PC-9 (cell line): ENCODE results near the gene ANKRD37. TPM values are rescaled to one million over a fixed set of nuclear protein-coding genes. Genes with fewer than 3 reads are reported as not detected.

Experiments
- BruUV-seq: library from RNA; stranded (reverse); fragments of 400-500 nt; replicated peaks from 2 replicates; lab custom pipeline; 2021; lab: Mats Ljungman, UMichigan
- CTCF ChIA-PET: fragments of 300-600 bp; sonication (Branson Sonifier 250); formaldehyde crosslinking; loops from one replicate; lab custom pipeline; 2022; ENCODE audit warnings: antibody characterized with exemption; lab: Charles Lee
- POLR2A ChIA-PET: fragments of 300-600 bp; sonication (Branson Sonifier 250); formaldehyde crosslinking; loops from one replicate; lab custom pipeline; 2022; ENCODE audit warnings: antibody characterized with exemption; ENCODE audit not compliant: unreplicated experiment; lab: Charles Lee
- DNase-seq, 2 experiments: peaks; one replicate each; pipeline versions ENCODE4 v3.0.0 to v3.0.0-alpha.2; 2015 to 2022; ENCODE audit warnings: mixed read lengths in 1 of 2
- H2AFZ ChIP-seq: fragments of 200-600 bp; sonication (generic); 2 replicates; pipeline ENCODE4 v1.8.1; 2017; ENCODE audit warnings: antibody characterized with exemption
- H3F3A ChIP-seq: fragments of 200-600 bp; sonication (generic); 2 replicates; pipeline ENCODE4 v1.8.1; 2017; ENCODE audit warnings: antibody characterized with exemption, mild to moderate bottlenecking, low read depth; ENCODE audit not compliant: insufficient read depth
- H3K27ac ChIP-seq: fragments of 200-600 bp; sonication (generic); 2 replicates; pipeline ENCODE4 v1.6.1; 2016; ENCODE audit warnings: mixed run types
- H3K27me3 ChIP-seq: fragments of 200-600 bp; sonication (generic); 2 replicates; pipeline ENCODE4 v1.6.1; 2016; ENCODE audit warnings: low read depth, mixed run types; ENCODE audit not compliant: insufficient read depth
- H3K36me3 ChIP-seq: fragments of 200-600 bp; sonication (generic); 2 replicates; pipeline ENCODE4 v1.6.1; 2016; ENCODE audit warnings: low read depth, mixed run types
- H3K4me1 ChIP-seq: fragments of 200-600 bp; sonication (generic); replicated peaks from 2 replicates; pipeline ENCODE4 v1.6.1; 2016; ENCODE audit warnings: mixed run types; ENCODE audit not compliant: insufficient read depth
- H3K4me2 ChIP-seq: fragments of 200-600 bp; sonication (generic); 2 replicates; pipeline ENCODE4 v1.6.1; 2017; ENCODE audit warnings: mixed run types
- H3K4me3 ChIP-seq: fragments of 200-600 bp; sonication (generic); 2 replicates; pipeline ENCODE4 v1.6.1; 2016; ENCODE audit warnings: mixed run types
- H3K79me2 ChIP-seq: fragments of 200-600 bp; sonication (generic); 2 replicates; pipeline ENCODE4 v1.6.1; 2017; ENCODE audit warnings: low read depth, mixed run types
- H3K9me2 ChIP-seq: fragments of 200-600 bp; sonication (generic); 2 replicates; pipeline ENCODE4 v1.8.1; 2017; ENCODE audit warnings: mild to moderate bottlenecking; ENCODE audit not compliant: insufficient read depth
- H3K9me3 ChIP-seq: fragments of 200-600 bp; sonication (generic); 2 replicates; pipeline ENCODE4 v1.8.1; 2016; ENCODE audit warnings: low read depth; ENCODE audit not compliant: insufficient read depth
- H4K20me1 ChIP-seq: fragments of 200-600 bp; sonication (generic); 2 replicates; pipeline ENCODE4 v1.8.1; 2017; ENCODE audit not compliant: insufficient read depth
- CTCF ChIP-seq: fragments of 200-600 bp; sonication (generic); conservative IDR thresholded peaks from 2 replicates; pipeline ENCODE4 v1.6.1; 2017; ENCODE audit warnings: mixed run types, antibody characterized with exemption, mild to moderate bottlenecking, moderate library complexity
- EZH2 ChIP-seq: fragments of 200-600 bp; sonication (generic); IDR thresholded peaks from 2 replicates; pipeline ENCODE4 v1.8.0; 2017; ENCODE audit warnings: antibody characterized with exemption, low read depth
- intact Hi-C: fragments of 100-400 bp; cut with micrococcal nuclease; formaldehyde crosslinking; loops from one replicate; pipeline ENCODE4 v1.10.0; 2022; ENCODE audit not compliant: unreplicated experiment
- total RNA-seq: library from RNA; stranded (reverse); gene quantifications from 2 replicates; pipeline ENCODE4 v1.2.3, GENCODE V29; 2021

The ANKRD37 gene
- total RNA-seq, 1 experiment from 2014 or later, result 4.2 TPM

GRCh38 chr4:185364886-185365285, 31.8 kb upstream of the ANKRD37 start:
- CTCF ChIA-PET, result no interaction called here
- H4K20me1 ChIP-seq, result no peaks in the 10 kb centered on the region
- no peak overlapping the region for H3K27ac ChIP-seq

GRCh38 chr4:185369731-185370130, 26.9 kb upstream of the ANKRD37 start:
- CTCF ChIA-PET, result interaction anchor here (0.6 kb wide), 1 partner anchor 43 kb away, joined by 12 read pairs; no protein-coding TSS in a partner anchor

More at GRCh38 chr4:185364886-185365285, 31.8 kb upstream of the ANKRD37 start:
- Histone ChIP-seq H3K9me3 (no peaks in the 10 kb centered on the region), H3K79me2 (no peaks in the 10 kb centered on the region), H3K36me3 (no peaks in the 10 kb centered on the region), H3K4me1 (0 out of 2 replicates have a peak, but pooled peaks cover under 1% of the 10 kb centered on the region), H2AFZ (no peak overlapping the region), H3K27me3 (no peaks in the 10 kb centered on the region), H3F3A (no peaks in the 10 kb centered on the region), H3K4me3 (no peak overlapping the region), H3K4me2 (no peak overlapping the region), H3K9me2 (no peaks in the 10 kb centered on the region)
- POLR2A ChIA-PET, result interaction anchor here (0.6 kb wide), 1 partner anchor 773 kb away, joined by 5 read pairs; no protein-coding TSS in a partner anchor
- intact Hi-C loops, result no loop called here
- no peak for DNase-seq
- no peak for TF ChIP-seq EZH2
- TF ChIP-seq CTCF, result no peak
- BruUV-seq, result no TSS peak

GRCh38 chr4:185370268-185370949, 26.2 kb upstream of the ANKRD37 start:
- Histone ChIP-seq H4K20me1 (no peaks in the 10 kb centered on the region), H3K4me2 (no peak overlapping the region), H3K79me2 (no peaks in the 10 kb centered on the region), H3K36me3 (no peaks in the 10 kb centered on the region), H3K9me2 (no peaks in the 10 kb centered on the region), H3K27ac (no peak overlapping the region), H3K9me3 (no peaks in the 10 kb centered on the region), H3K4me1 (no peaks in the 10 kb centered on the region), H3K4me3 (no peak overlapping the region), H2AFZ (no peak overlapping the region), H3F3A (no peaks in the 10 kb centered on the region), H3K27me3 (no peaks in the 10 kb centered on the region)
- DNase-seq, result no peak
- BruUV-seq, result no TSS peak
- no peak for TF ChIP-seq CTCF
- no peak for TF ChIP-seq EZH2
- ChIA-PET CTCF (no interaction called here), POLR2A (no interaction called here)
- intact Hi-C loops, result no loop called here

More at GRCh38 chr4:185369731-185370130, 26.9 kb upstream of the ANKRD37 start:
- POLR2A ChIA-PET, result no interaction called here
- Histone ChIP-seq H3K27me3 (no peaks in the 10 kb centered on the region), H3K27ac (no peak overlapping the region), H2AFZ (no peak overlapping the region), H3K9me3 (no peaks in the 10 kb centered on the region), H3F3A (no peaks in the 10 kb centered on the region), H3K9me2 (no peaks in the 10 kb centered on the region), H4K20me1 (no peaks in the 10 kb centered on the region), H3K4me3 (no peak overlapping the region), H3K4me1 (no peaks in the 10 kb centered on the region), H3K36me3 (no peaks in the 10 kb centered on the region), H3K4me2 (no peak overlapping the region), H3K79me2 (no peaks in the 10 kb centered on the region)
- TF ChIP-seq CTCF (no peak), EZH2 (no peak)
- intact Hi-C loops, result no loop called here
- no TSS peak for BruUV-seq
- DNase-seq, result no peak
